SK-N-SH (cell line): ENCODE results near the gene CACYBP. TPM values are rescaled to one million over a fixed set of nuclear protein-coding genes. Genes with fewer than 3 reads are reported as not detected.

Experiments used
- CTCF ChIA-PET: fragments of 300-600, 350-600 bp; formaldehyde crosslinking; extraction: SDS; loops from one replicate; lab custom pipeline; 2021; lab: Yijun Ruan, JAX
- POLR2A ChIA-PET: fragments of 350-600 bp; sonication (Branson Sonifier 250); formaldehyde crosslinking; extraction: SDS; loops from one replicate; lab custom pipeline; 2020; ENCODE audit warnings: antibody characterized with exemption, inconsistent platforms; lab: Yijun Ruan, JAX
- DNase-seq: peaks from one replicate; pipeline ENCODE4 v3.0.0; 2012
- H2AFZ ChIP-seq: fragments of 200-600 bp; sonication (generic); 2 replicates; pipeline ENCODE4 v1.8.1; 2016; ENCODE audit warnings: antibody characterized with exemption, mild to moderate bottlenecking, low read depth
- H3F3A ChIP-seq: fragments of 200-600 bp; sonication (generic); replicated peaks from 2 replicates; pipeline ENCODE3; 2016; ENCODE audit warnings: antibody characterized with exemption, mild to moderate bottlenecking; ENCODE audit not compliant: insufficient read depth
- H3K27ac ChIP-seq, 2 experiments: fragments of 200-500 bp in 1 of 2; fragments of 200-600 bp in 1 of 2; sonication (Bioruptor generic) in 1 of 2; sonication (generic), shearing (Covaris generic) in 1 of 2; 2 replicates each; pipeline versions ENCODE4 v1.5.1 to v1.6.1; 2014 to 2016; ENCODE audit warnings: low read depth in 2 of 2, inconsistent platforms in 1 of 2, low read length in 1 of 2, mild to moderate bottlenecking in 1 of 2, mixed read lengths in 1 of 2
- H3K27me3 ChIP-seq: fragments of 200-600 bp; sonication (generic), shearing (Covaris generic); 2 replicates; pipeline ENCODE4 v1.6.1; 2016; ENCODE audit warnings: mixed run types; ENCODE audit not compliant: insufficient read depth
- H3K36me3 ChIP-seq, 2 experiments: fragments of 200-500 bp in 1 of 2; fragments of 200-600 bp in 1 of 2; sonication (Bioruptor generic) in 1 of 2; sonication (generic) in 1 of 2; replicated peaks in 1 of 2; 2 replicates each; pipeline versions ENCODE3 to v1.5.1; 2014 to 2016; ENCODE audit warnings: low read length in 1 of 2, mild to moderate bottlenecking in 1 of 2; ENCODE audit not compliant: insufficient read depth in 2 of 2, control insufficient read depth in 1 of 2
- H3K4me1 ChIP-seq, 2 experiments: fragments of 200-500 bp in 1 of 2; fragments of 200-600 bp in 1 of 2; sonication (Bioruptor generic) in 1 of 2; sonication (generic), shearing (Covaris generic) in 1 of 2; 2 replicates each; pipeline versions ENCODE4 v1.5.1 to v1.6.1; 2014 to 2016; ENCODE audit warnings: low read depth in 1 of 2, low read length in 1 of 2, mixed run types in 1 of 2; ENCODE audit not compliant: insufficient read depth in 2 of 2, control insufficient read depth in 1 of 2
- H3K4me2 ChIP-seq: fragments of 200-600 bp; sonication (generic), shearing (Covaris generic); 2 replicates; pipeline ENCODE4 v1.6.1; 2017; ENCODE audit warnings: mixed run types
- H3K4me3 ChIP-seq, 2 experiments: fragments of 200-500 bp in 1 of 2; fragments of 200-600 bp in 1 of 2; sonication (Bioruptor generic) in 1 of 2; sonication (generic), shearing (Covaris generic) in 1 of 2; 2 replicates each; pipeline versions ENCODE4 v1.5.1 to v1.8.1; 2014 to 2016; ENCODE audit warnings: low read depth in 2 of 2, inconsistent platforms in 1 of 2, low read length in 1 of 2, mild to moderate bottlenecking in 1 of 2, mixed read lengths in 1 of 2, moderate library complexity in 1 of 2
- H3K79me2 ChIP-seq: fragments of 200-600 bp; sonication (generic); 2 replicates; pipeline ENCODE4 v1.8.1; 2017; ENCODE audit warnings: mild to moderate bottlenecking; ENCODE audit not compliant: insufficient read depth
- H3K9ac ChIP-seq: fragments of 200-600 bp; sonication (generic); 2 replicates; pipeline ENCODE4 v1.6.1; 2017; ENCODE audit warnings: mixed run types
- H3K9me2 ChIP-seq: fragments of 200-600 bp; sonication (generic); 2 replicates; pipeline ENCODE4 v1.6.1; 2017; ENCODE audit warnings: mixed run types
- H3K9me3 ChIP-seq: fragments of 200-600 bp; sonication (generic); 2 replicates; pipeline ENCODE4 v1.6.1; 2017; ENCODE audit warnings: mixed run types, mild to moderate bottlenecking, moderate library complexity
- H4K20me1 ChIP-seq: fragments of 200-600 bp; sonication (generic); 2 replicates; pipeline ENCODE4 v1.6.1; 2017; ENCODE audit warnings: mild to moderate bottlenecking, mixed run types; ENCODE audit not compliant: insufficient read depth
- CHD2 ChIP-seq: fragments of 150-350 bp; IDR thresholded peaks from 2 replicates; pipeline ENCODE4 v1.6.1; 2018; ENCODE audit warnings: low read length; ENCODE audit not compliant: partially characterized antibody
- EP300 ChIP-seq, 2 experiments: IDR thresholded peaks; 2 replicates each; pipeline versions ENCODE4 v1.4.0 to v1.6.1; 2012; ENCODE audit warnings: borderline replicate concordance in 1 of 2, low read depth in 1 of 2, low read length in 1 of 2
- FOSL2 ChIP-seq: IDR thresholded peaks from 2 replicates; pipeline ENCODE4 v1.4.0; 2012; ENCODE audit warnings: low read depth, mild to moderate bottlenecking, moderate library complexity, borderline replicate concordance
- FOXM1 ChIP-seq: IDR thresholded peaks from 2 replicates; pipeline ENCODE4 v1.4.0; 2012; ENCODE audit warnings: low read depth, mild to moderate bottlenecking
- GABPA ChIP-seq: IDR thresholded peaks from 2 replicates; pipeline ENCODE4 v1.4.0; 2012; ENCODE audit warnings: low read depth, mild to moderate bottlenecking
- MXI1 ChIP-seq: IDR thresholded peaks from 2 replicates; pipeline ENCODE4 v1.6.1; 2012; ENCODE audit warnings: mild to moderate bottlenecking, low read depth, low read length, improper control_type of control experiment
- NRF1 ChIP-seq: IDR thresholded peaks from 2 replicates; pipeline ENCODE4 v1.6.1; 2012; ENCODE audit warnings: low read depth, mild to moderate bottlenecking, low read length
- RFX5 ChIP-seq: IDR thresholded peaks from 2 replicates; pipeline ENCODE4 v1.6.1; 2012; ENCODE audit warnings: mild to moderate bottlenecking, improper control_type of control experiment, low read length
- RXRA ChIP-seq: IDR thresholded peaks from 2 replicates; pipeline ENCODE4 v1.4.0; 2012; ENCODE audit warnings: low read depth, mild to moderate bottlenecking, borderline replicate concordance
- TEAD4 ChIP-seq: IDR thresholded peaks from 2 replicates; pipeline ENCODE4 v1.4.0; 2012; ENCODE audit warnings: mild to moderate bottlenecking, borderline replicate concordance; ENCODE audit not compliant: insufficient read depth
- WGBS: methylation state at CpG from one replicate; pipeline ENCODE4 v1.1.6; 2017; ENCODE audit warnings: low lambda C conversion rate; 5-methylcytosine and 5-hydroxymethylcytosine counted together
- polyA plus RNA-seq, 3 experiments: library from polyadenylated mRNA; depleted of rRNA; stranded (reverse); fragments of >200 nt; gene quantifications; 2 replicates each; pipeline ENCODE4 v1.2.3, GENCODE V29; 2012
- TF ChIP-seq, protein P1 (sequence below): IDR thresholded peaks from 2 replicates; pipeline ENCODE4 v1.6.1; 2012; ENCODE audit warnings: mild to moderate bottlenecking, low read depth, low read length, moderate library complexity
- TF ChIP-seq, protein P2 (sequence below): fragments of 200-600 bp; sonication (generic); IDR thresholded peaks from 2 replicates; pipeline ENCODE4 v1.6.1; 2017; ENCODE audit warnings: antibody characterized with exemption, mild to moderate bottlenecking, moderate library complexity
- TF ChIP-seq, protein P3 (sequence below): fragments of 150-350 bp; IDR thresholded peaks from 2 replicates; pipeline ENCODE4 v1.6.1; 2017; ENCODE audit warnings: antibody characterized with exemption, low read length, low read depth, borderline replicate concordance
- TF ChIP-seq, protein P4 (sequence below): IDR thresholded peaks from 2 replicates; pipeline ENCODE4 v1.4.0; 2012; ENCODE audit warnings: low read depth, borderline replicate concordance
- TF ChIP-seq, protein P5 (sequence below): IDR thresholded peaks from 2 replicates; pipeline ENCODE4; 2012

The CACYBP gene
- polyA plus RNA-seq, 1 of the 3 experiments (the other 2 are of a cell fraction): 56.2 TPM

DNA sequence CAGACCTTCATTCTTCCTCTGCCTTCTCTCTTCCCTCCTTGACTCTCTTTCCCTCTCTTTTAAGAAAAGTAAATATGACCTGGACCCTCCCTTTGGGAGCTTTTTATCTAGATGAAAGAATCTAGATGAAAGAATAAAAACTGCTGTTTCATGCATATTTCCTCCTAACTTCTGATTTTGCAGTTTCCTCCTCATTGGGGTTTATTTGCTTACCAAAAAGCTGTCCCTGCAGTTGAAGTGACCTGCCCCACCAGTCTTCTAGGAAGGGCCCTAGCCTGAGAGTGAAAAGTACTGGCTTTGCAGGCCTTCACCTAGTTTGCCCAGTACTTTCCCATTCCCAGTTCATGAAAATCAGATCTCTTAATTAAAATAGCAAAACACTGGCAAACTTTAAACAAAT lies 28.3 kb upstream of the CACYBP start:
- TF ChIP-seq, protein P1, sequence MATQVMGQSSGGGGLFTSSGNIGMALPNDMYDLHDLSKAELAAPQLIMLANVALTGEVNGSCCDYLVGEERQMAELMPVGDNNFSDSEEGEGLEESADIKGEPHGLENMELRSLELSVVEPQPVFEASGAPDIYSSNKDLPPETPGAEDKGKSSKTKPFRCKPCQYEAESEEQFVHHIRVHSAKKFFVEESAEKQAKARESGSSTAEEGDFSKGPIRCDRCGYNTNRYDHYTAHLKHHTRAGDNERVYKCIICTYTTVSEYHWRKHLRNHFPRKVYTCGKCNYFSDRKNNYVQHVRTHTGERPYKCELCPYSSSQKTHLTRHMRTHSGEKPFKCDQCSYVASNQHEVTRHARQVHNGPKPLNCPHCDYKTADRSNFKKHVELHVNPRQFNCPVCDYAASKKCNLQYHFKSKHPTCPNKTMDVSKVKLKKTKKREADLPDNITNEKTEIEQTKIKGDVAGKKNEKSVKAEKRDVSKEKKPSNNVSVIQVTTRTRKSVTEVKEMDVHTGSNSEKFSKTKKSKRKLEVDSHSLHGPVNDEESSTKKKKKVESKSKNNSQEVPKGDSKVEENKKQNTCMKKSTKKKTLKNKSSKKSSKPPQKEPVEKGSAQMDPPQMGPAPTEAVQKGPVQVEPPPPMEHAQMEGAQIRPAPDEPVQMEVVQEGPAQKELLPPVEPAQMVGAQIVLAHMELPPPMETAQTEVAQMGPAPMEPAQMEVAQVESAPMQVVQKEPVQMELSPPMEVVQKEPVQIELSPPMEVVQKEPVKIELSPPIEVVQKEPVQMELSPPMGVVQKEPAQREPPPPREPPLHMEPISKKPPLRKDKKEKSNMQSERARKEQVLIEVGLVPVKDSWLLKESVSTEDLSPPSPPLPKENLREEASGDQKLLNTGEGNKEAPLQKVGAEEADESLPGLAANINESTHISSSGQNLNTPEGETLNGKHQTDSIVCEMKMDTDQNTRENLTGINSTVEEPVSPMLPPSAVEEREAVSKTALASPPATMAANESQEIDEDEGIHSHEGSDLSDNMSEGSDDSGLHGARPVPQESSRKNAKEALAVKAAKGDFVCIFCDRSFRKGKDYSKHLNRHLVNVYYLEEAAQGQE: no peak
- TF ChIP-seq, protein P2, sequence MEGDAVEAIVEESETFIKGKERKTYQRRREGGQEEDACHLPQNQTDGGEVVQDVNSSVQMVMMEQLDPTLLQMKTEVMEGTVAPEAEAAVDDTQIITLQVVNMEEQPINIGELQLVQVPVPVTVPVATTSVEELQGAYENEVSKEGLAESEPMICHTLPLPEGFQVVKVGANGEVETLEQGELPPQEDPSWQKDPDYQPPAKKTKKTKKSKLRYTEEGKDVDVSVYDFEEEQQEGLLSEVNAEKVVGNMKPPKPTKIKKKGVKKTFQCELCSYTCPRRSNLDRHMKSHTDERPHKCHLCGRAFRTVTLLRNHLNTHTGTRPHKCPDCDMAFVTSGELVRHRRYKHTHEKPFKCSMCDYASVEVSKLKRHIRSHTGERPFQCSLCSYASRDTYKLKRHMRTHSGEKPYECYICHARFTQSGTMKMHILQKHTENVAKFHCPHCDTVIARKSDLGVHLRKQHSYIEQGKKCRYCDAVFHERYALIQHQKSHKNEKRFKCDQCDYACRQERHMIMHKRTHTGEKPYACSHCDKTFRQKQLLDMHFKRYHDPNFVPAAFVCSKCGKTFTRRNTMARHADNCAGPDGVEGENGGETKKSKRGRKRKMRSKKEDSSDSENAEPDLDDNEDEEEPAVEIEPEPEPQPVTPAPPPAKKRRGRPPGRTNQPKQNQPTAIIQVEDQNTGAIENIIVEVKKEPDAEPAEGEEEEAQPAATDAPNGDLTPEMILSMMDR: no peak
- no peak for TF ChIP-seq RXRA
- no peak for TF ChIP-seq NRF1
- no peak for TF ChIP-seq FOSL2
- TF ChIP-seq, protein P3, sequence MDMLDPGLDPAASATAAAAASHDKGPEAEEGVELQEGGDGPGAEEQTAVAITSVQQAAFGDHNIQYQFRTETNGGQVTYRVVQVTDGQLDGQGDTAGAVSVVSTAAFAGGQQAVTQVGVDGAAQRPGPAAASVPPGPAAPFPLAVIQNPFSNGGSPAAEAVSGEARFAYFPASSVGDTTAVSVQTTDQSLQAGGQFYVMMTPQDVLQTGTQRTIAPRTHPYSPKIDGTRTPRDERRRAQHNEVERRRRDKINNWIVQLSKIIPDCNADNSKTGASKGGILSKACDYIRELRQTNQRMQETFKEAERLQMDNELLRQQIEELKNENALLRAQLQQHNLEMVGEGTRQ: no peak
- TF ChIP-seq, protein P4, sequence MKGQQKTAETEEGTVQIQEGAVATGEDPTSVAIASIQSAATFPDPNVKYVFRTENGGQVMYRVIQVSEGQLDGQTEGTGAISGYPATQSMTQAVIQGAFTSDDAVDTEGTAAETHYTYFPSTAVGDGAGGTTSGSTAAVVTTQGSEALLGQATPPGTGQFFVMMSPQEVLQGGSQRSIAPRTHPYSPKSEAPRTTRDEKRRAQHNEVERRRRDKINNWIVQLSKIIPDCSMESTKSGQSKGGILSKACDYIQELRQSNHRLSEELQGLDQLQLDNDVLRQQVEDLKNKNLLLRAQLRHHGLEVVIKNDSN: no peak
- Histone ChIP-seq H3K27ac (no peak overlapping the region), H3K4me2 (no peak overlapping the region), H3K9ac (no peak overlapping the region), H4K20me1 (no peaks in the 10 kb centered on the region), H3F3A (no peaks in the 10 kb centered on the region), H3K36me3 (no peaks in the 10 kb centered on the region), H3K79me2 (no peaks in the 10 kb centered on the region), H2AFZ (no peak overlapping the region; the same call in 1 of the 2 replicates), H3K4me1 (peaks cover 2 to 13% of the 10 kb centered on the region in 2 experiments; a peak in 3 of 4 replicates), H3K4me3 (no peak overlapping the region), H3K27me3 (no peaks in the 10 kb centered on the region), H3K9me2 (no peaks in the 10 kb centered on the region), H3K9me3 (no peaks in the 10 kb centered on the region)
- ChIA-PET CTCF (interaction anchor here (1.2 to 2.4 kb wide), 3 partner anchors 12 to 202 kb away, joined by 3 to 10 read pairs (median 3); no protein-coding TSS in a partner anchor), POLR2A (no interaction called here)
- no peak for DNase-seq

DNA sequence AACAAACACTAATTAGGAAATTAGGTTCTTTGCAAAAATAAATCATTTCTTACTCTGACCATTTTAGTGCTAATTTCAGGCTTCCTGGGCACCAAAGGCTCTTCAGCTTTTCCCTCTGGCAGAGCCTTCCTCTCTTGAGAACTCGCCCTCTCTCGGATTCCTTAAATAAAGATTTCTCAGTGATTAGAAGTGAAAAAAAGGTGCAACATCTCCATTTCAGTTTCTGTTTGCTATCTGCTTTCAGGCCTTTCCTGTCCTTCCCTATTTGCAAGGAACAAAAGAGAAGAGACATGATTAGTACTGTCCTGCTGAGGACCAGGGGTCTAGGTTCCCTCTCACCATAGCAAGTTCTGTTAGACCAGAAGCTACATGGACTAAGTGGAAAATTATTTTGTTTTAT lies 27.8 kb upstream of the CACYBP start:
- no peak overlapping the region for H3K27ac ChIP-seq
- no peaks in the 10 kb centered on the region for H3K79me2 ChIP-seq
- no peaks in the 10 kb centered on the region for H3K27me3 ChIP-seq
- no peak overlapping the region for H3K4me3 ChIP-seq
- ChIA-PET CTCF (interaction anchor here (1.2 to 2.4 kb wide), 4 partner anchors 11 to 203 kb away, joined by 3 to 10 read pairs (median 4); no protein-coding TSS in a partner anchor), POLR2A (no interaction called here)
- peaks cover 6 to 13% of the 10 kb centered on the region in 2 experiments; a peak in 3 of 4 replicates for H3K4me1 ChIP-seq
- WGBS: 95% methylated on average over 2 of the region's 2 CpGs
- DNase-seq: no peak
- H3K36me3 ChIP-seq: no peaks in the 10 kb centered on the region
- no peaks in the 10 kb centered on the region for H3F3A ChIP-seq
- H3K9ac ChIP-seq: no peak overlapping the region
- H3K9me3 ChIP-seq: no peaks in the 10 kb centered on the region
- H4K20me1 ChIP-seq: no peaks in the 10 kb centered on the region
- no peak overlapping the region; the same call in 1 of the 2 replicates for H2AFZ ChIP-seq
- no peak overlapping the region for H3K4me2 ChIP-seq
- H3K9me2 ChIP-seq: no peaks in the 10 kb centered on the region
- TF ChIP-seq, protein P5, sequence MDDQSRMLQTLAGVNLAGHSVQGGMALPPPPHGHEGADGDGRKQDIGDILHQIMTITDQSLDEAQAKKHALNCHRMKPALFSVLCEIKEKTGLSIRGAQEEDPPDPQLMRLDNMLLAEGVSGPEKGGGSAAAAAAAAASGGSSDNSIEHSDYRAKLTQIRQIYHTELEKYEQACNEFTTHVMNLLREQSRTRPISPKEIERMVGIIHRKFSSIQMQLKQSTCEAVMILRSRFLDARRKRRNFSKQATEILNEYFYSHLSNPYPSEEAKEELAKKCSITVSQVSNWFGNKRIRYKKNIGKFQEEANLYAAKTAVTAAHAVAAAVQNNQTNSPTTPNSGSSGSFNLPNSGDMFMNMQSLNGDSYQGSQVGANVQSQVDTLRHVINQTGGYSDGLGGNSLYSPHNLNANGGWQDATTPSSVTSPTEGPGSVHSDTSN: no peak
- TF ChIP-seq RFX5 (no peak), GABPA (no peak), TEAD4 (no peak), MXI1 (no peak), FOXM1 (no peak), RXRA (no peak), EP300 (IDR thresholded peaks at IDR 0.05; ENCODE audit: borderline replicate concordance in 1 of 2, low read depth in 1 of 2, low read length in 1 of 2) (no peak), CHD2 (no peak), NRF1 (no peak)
- TF ChIP-seq, protein P3: no peak
- TF ChIP-seq, protein P4: no peak
